Thymus (tissue), 11 donors: ENCODE measurements around the gene GRIA1. TPM values are rescaled to one million over a fixed set of nuclear protein-coding genes. Genes with fewer than 3 reads are reported as not detected.
"Not testable (repeated sequence)": the region's sequence is repeated elsewhere in the genome, so short reads cannot be mapped to it uniquely, and the experiment has no call there.

ENCODE experiments used
- DNase-seq, 9 donors: peaks; one replicate each; pipeline ENCODE4 v3.0.0-alpha.2; 2013; ENCODE audit warnings: low spot score in 9 of 9, low read depth in 6 of 9, missing footprints in 1 of 9
- H3K27ac ChIP-seq, 2 donors: one replicate each; pipeline ENCODE4 v1.5.1; 2013; ENCODE audit warnings: control low read depth in 1 of 2, low read depth in 1 of 2, low read length in 1 of 2, mild to moderate bottlenecking in 1 of 2, moderate library complexity in 1 of 2
- H3K27me3 ChIP-seq, 2 donors: one replicate each; pipeline ENCODE4 v1.5.1; 2013; ENCODE audit warnings: low read length in 1 of 2; ENCODE audit not compliant: control insufficient read depth in 2 of 2, insufficient read depth in 1 of 2
- H3K36me3 ChIP-seq, 2 donors: one replicate each; pipeline ENCODE4 v1.5.1; 2013; ENCODE audit warnings: low read length in 1 of 2, mild to moderate bottlenecking in 1 of 2, moderate library complexity in 1 of 2; ENCODE audit not compliant: control insufficient read depth in 2 of 2, insufficient read depth in 2 of 2
- H3K4me1 ChIP-seq, 2 donors: one replicate each; pipeline ENCODE4 v1.5.1; 2013; ENCODE audit warnings: low read length in 2 of 2; ENCODE audit not compliant: control insufficient read depth in 2 of 2, insufficient read depth in 2 of 2
- H3K4me3 ChIP-seq, 2 donors: one replicate each; pipeline ENCODE4 v1.5.1; 2013; ENCODE audit warnings: low read length in 2 of 2, control low read depth in 1 of 2, mild to moderate bottlenecking in 1 of 2
- H3K9me3 ChIP-seq, 2 donors: one replicate each; pipeline ENCODE4 v1.5.1; 2013; ENCODE audit warnings: low read length in 1 of 2, mild to moderate bottlenecking in 1 of 2; ENCODE audit not compliant: control insufficient read depth in 2 of 2, insufficient read depth in 1 of 2
- WGBS: extraction: QIAGEN DNeasy Blood & Tissue Kit; methylation state at CpG from one replicate; pipeline ENCODE4 v1.1.7; 2013; 5-methylcytosine and 5-hydroxymethylcytosine counted together
- polyA plus RNA-seq: library from polyadenylated mRNA; stranded (reverse); fragments of 200-250 nt; gene quantifications from one replicate; pipeline ENCODE4 v1.2.3, GENCODE V29; 2013
- total RNA-seq: library from RNA; stranded (reverse); fragments of 120-200 nt; gene quantifications from one replicate; pipeline ENCODE4 v1.2.4, GENCODE V29; 2013
- donor health status: healthy.

GRIA1 gene
- total and polyA plus RNA-seq, 2 donors, result 0.14 to 0.18 TPM

DNA sequence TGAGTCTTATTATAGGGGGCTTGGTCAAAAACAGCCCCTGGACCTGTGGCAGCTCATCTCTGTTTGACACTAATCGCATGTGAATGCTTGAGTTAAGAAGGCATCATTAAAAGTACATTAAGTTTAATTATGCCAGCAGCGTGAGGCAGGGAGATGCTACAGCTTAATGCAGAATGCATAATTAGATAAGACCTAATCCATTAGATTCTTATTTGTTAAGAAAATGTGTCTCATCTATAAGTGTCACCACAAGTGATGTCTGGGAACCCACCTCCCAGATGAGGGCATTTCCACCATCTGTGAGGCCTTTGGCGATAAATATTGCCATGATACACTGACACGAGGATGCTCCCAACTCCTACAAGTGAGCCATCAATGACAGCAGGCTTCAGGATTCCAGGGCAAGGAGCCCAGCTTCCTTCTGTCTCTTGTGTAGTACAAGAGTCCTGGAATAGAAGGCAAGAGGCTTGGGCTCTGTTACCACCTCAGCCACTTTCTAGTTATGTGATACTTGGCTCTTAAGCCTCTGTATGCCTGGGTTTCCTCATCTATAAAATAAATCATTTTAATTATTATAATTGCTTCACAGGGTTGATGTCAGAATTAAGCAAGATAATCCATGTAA is 345.5 kb downstream of the GRIA1 start:
- Histone ChIP-seq H3K27me3 (no peaks in the 10 kb centered on the region), H3K4me1 (no peaks in the 10 kb centered on the region), H3K4me3 (no peak overlapping the region), H3K36me3 (no peaks in the 10 kb centered on the region), H3K27ac (no peak overlapping the region), H3K9me3 (peaks cover 0 to 3% of the 10 kb centered on the region in 2 donors)
- 95% methylated on average over 4 of the region's 4 CpGs for WGBS
- no peak for DNase-seq

DNA sequence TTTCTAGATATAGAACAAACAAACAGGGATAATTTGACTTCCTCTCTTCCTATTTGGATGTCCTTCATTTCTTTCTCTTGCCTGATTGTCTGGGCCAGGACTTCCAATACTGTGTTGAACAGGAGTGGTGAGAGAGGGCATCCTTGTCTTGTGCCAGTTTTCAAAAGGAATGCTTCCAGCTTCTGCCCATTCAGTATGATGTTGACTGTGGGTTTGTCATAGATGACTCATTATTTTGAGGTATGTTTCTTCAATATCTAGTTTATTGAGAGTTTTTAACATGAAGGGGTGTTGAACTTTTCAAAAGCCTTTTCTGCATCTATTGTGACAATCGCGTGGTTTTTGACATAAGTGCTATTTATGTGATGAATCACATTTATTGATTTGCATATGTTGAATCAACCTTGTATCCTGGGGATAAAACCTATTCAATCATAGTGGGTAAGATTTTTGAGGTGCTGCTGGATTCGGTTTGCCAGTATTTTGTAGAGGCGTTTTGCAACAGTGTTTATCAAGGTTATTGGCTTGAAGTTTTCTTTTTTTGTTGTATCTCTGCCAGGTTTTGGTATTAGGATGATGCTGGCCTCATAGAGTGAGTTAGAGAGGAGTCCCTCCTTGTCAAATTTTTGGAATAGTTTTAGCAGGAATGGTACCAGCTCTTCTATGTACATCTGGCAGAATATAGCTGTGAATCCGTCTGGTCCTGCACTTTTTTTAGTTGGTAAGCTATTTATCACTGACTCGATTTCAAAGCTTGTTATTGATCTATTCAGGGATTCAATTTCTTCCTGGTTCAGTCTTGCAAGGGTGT is 359.0 kb downstream of the GRIA1 start:
- not testable (repeated sequence) for H3K4me3 ChIP-seq, H3K36me3 ChIP-seq, H3K4me1 ChIP-seq, DNase-seq, H3K27me3 ChIP-seq, H3K9me3 ChIP-seq, H3K27ac ChIP-seq
- WGBS, result 93% methylated on average over 6 of the region's 6 CpGs

DNA sequence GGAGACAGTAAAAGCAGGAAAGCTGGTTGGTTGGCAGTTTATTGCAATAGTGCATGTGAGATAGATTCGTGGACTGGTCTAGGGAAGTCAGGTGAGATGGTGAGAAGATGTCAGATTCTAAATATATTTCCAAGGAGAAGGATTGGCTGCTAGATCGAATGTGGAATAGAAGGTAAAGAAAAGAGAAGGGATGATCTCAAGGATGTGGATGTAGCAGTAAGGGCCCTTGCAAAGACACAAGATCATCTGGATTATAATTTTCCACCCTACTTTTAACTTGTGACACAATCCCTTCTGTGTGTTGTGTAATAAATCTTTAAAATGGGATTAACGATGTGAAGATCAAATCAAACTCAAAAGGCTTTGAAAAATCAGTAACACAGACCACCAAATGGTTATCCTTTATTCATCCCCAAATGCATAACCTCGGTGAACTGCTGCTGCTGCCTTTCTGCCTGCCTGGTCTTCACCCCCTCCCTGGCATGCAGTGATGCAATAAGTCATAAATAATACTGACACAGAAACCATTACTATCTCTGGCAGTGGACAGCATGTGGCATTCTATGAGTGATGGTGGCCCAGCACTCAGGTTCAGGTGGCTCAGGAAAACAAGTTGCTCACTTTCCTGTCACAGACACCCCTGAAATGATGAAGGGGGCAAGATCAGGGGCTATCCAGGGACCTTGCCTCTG is 369.9 kb downstream of the GRIA1 start:
- Histone ChIP-seq H3K36me3 (no peaks in the 10 kb centered on the region), H3K9me3 (no peaks in the 10 kb centered on the region), H3K27me3 (no peaks in the 10 kb centered on the region), H3K4me1 (no peaks in the 10 kb centered on the region), H3K4me3 (no peak overlapping the region), H3K27ac (no peak overlapping the region)
- DNase-seq, result no peak
- 83% methylated on average over 4 of the region's 4 CpGs for whole genome bisulfite sequencing

DNA sequence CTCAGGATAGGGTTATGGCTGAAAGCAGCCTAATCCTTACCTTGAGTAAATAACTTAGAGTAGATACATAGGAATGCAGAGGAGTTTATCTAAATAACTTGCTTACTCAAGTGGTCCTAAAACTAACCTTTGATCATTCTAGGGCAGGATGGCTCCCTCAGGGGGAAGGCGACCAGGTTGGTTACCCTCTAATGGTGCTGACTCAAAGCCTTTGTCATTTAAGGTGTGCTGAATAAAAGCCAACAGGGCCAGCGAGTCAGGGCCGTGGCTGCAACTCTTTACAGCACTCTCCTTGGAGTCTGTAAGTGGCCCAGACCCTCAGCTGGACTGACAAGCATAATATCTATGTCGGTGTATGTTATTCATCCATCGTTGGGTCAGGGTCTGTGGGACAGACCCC is 372.4 kb downstream of the GRIA1 start:
- not testable (repeated sequence) for H3K27me3 ChIP-seq, H3K36me3 ChIP-seq, H3K9me3 ChIP-seq, DNase-seq, H3K27ac ChIP-seq, H3K4me3 ChIP-seq, H3K4me1 ChIP-seq
- 84% methylated on average over 5 of the region's 5 CpGs for WGBS
